LNCAP (cell line): ENCODE measurements around the gene PLCB4.

ENCODE experiments used
- TF ChIP-seq, protein P1 (sequence below): fragments of 450-650 bp; IDR thresholded peaks from 2 replicates; pipeline ENCODE4 v1.5.1; 2017; ENCODE audit warnings: mild to moderate bottlenecking

Gene PLCB4

DNA sequence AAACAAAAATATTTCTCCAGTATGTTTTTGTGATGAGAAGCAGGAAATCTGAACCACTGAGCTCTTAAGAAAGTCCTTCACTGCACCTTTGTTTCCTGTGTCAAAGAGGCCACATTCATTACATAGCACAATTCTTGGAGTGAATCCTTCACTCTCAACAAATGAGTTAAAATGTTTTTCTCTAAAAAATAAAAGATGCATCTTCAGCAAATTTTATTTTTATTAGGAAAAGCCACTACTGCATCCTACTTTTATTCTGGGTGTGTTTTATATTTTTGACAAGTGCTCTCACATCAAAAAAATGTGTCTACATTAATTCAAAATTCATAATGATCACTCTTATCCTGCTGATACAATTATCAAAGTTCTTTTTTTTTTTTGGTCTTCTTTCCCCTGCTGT, 76.3 kb downstream of the PLCB4 start:
- TF ChIP-seq, protein P1, sequence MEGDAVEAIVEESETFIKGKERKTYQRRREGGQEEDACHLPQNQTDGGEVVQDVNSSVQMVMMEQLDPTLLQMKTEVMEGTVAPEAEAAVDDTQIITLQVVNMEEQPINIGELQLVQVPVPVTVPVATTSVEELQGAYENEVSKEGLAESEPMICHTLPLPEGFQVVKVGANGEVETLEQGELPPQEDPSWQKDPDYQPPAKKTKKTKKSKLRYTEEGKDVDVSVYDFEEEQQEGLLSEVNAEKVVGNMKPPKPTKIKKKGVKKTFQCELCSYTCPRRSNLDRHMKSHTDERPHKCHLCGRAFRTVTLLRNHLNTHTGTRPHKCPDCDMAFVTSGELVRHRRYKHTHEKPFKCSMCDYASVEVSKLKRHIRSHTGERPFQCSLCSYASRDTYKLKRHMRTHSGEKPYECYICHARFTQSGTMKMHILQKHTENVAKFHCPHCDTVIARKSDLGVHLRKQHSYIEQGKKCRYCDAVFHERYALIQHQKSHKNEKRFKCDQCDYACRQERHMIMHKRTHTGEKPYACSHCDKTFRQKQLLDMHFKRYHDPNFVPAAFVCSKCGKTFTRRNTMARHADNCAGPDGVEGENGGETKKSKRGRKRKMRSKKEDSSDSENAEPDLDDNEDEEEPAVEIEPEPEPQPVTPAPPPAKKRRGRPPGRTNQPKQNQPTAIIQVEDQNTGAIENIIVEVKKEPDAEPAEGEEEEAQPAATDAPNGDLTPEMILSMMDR = no peak

DNA sequence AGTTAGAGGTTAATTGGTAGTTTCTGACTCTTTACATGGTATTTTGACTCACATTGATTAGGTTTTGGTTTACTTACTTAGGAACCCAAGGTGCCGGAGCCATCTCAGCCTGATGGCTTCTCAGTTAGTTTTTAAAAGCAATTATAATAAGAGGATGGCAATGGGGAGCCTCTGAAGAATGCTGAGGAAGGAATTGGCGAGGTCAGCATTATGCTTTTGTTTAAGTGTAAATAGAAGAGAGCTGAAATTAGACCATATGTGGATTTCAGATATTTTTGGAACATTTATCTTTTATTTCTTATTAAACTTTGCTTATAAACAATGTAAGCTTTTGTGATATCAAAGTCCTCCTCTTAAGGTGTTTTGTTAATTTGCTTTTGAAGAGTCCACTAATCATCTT, 77.8 kb downstream of the PLCB4 start:
- TF ChIP-seq, protein P1 = no peak

DNA sequence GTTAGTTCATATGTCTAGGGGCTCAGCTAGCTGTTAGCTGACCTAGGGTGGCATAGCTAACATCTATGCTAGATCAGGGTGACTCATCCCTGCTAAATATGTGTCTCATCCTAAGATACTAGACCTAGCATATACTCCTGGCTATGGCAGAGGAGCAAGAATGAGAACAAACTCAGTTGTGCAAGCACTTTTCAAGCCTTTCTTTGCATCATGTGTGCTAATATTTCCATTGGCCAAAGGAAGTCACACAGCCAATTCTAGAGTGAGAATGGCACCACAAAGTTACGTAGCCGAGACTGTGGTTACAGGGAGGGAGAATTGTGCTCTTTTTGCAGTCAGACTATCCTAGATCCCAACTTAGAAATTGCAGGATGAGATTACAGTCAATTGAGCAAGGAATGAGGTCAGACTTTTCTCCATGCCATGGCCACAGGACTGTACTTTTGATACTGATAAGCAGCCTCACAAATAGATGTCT, 78.7 kb downstream of the PLCB4 start:
- TF ChIP-seq, protein P1 = no peak

DNA sequence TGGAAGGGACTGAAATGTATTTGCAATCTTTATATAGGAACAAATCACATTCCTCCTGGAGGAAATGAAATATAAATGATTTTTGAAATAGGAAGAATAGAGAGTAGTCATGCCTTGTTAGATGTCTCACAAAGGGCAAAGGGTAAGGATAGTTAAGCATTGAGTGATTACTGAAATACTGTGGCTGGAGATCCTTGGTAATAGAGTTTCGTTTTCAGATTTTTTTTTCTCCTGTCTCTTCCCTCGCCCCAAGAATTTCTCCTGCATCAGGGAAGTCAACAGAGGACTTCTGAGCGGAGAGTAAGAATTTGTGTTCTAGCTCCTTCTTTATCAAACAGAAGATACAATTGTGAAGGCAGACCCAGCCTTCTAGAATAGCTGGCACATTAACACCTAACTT, 79.4 kb downstream of the PLCB4 start:
- TF ChIP-seq, protein P1 = no peak

DNA sequence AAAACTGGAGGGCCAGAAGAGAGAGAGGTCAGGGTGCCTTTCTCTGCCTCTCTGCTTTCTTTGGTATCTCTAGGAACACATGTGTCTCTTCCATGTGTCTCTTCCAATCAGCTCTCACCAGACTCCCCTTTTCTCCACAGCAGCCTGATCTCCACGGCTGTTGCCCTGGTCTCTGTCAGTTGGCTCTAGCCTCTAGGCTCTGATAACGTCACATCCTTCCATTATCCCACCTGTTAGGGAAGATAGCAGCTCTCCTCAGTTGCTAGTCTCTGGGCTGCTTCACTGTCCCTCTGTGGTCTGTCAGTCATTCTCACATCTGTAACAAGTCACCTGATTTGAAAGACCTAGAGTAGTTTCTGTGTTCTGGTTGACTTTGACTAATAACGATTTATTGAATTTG, 80.2 kb downstream of the PLCB4 start:
- TF ChIP-seq, protein P1 = no peak

DNA sequence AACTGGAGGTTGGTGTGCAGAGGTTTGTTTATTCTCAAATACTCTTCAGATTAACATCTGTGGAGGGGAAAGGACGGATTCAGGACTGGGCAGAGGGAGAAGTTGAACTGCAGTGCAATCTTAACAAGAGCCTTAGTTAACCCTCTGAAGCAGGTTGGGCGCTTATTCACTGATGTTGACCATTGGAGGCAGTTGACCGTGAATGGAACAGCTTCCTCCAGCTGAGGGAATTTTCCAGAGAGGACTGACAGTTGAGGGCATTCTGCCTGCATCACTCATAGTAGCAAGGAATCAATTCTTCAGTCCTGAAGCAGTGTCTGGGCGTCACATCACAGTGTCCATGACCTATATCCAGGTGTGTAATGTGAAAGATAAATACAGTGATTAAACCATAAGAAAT, 80.9 kb downstream of the PLCB4 start:
- TF ChIP-seq, protein P1 = no peak

DNA sequence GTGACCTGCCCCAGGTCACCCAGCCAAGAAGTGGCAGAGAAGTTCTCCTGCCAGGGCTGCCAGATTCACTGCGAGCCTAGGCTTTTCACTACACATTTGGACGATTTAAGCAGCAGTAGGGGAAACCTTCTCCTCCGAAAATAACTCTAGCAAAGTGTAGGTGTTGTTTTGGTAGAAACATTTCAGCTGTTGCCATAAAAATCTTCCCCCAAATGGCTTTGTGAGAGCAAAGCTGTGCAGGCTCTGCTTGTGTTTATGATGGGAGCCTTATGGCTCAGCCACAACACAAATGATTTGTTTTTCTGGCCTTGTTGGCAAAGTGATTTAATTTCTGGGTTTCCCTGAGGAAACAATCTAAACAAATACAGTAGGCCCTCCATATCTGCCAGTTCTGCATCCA, 81.8 kb downstream of the PLCB4 start:
- TF ChIP-seq, protein P1 = no peak

DNA sequence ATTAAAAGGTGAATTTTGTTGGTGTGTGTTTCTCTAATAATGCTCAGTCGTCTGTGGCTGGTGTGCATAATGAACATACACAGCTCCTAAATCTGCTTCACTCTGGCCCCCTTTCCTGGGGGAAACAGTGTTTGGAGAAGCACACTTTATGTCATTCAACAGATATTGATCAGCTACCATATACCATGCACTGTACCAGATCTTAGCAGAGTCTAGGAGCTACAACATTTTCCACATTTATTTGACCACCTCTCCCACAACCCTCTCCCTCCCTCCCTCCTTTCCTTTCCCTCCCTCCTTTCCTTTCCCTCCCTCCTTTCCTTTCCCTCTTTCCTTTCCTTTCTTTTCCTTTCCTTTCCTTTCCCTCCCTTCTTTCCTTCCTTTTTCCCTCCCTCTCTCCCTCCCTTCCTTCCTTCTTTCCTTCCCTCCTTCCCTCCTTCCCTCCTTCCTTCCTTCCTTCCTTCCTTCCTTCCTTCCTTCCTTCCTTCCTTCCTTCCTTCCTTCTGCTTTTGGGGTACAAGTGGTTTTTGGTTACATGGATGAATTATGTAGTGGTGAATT, 85.7 kb downstream of the PLCB4 start:
- TF ChIP-seq, protein P1 = no peak
